ENCODE data around the gene SMIM38. TPM values are rescaled to one million over a fixed set of nuclear protein-coding genes. Genes with fewer than 3 reads are reported as not detected.
"Not testable (repeated sequence)": the region's sequence is repeated elsewhere in the genome, so short reads cannot be mapped to it uniquely, and the experiment has no call there.

SMIM38 gene
- total RNA-seq, 2 experiments from 2014 or later, result 0.18 TPM; not detected in 1

- H3K4me1 Mint-ChIP-seq (ENCODE audit: low read depth), result peaks cover 5% of the 10 kb centered on the region
- no peak overlapping the region for H3K27ac Mint-ChIP-seq
- no peaks in the 10 kb centered on the region for H3K27me3 Mint-ChIP-seq (ENCODE audit: low read depth)
- DNase-seq, result no peak
- ChIA-PET CTCF (no interaction called here), POLR2A (no interaction called here)
- no peaks in the 10 kb centered on the region for H3K36me3 Mint-ChIP-seq (ENCODE audit: low read depth)
- peaks cover 9% of the 10 kb centered on the region for H3K9me3 Mint-ChIP-seq (ENCODE audit: insufficient read depth)
- no peak for ATAC-seq
- no peak overlapping the region for H3K4me3 Mint-ChIP-seq
Observed at GRCh38 chr11:69134957-69135356, 20.8 kb upstream of the SMIM38 start.

GRCh38 chr11:69135420-69136363 is 20.0 kb upstream of the SMIM38 start:
- Mint-ChIP-seq H3K4me1 (ENCODE audit: low read depth) (peaks cover 3% of the 10 kb centered on the region), H3K27me3 (ENCODE audit: low read depth) (no peaks in the 10 kb centered on the region), H3K27ac (no peak overlapping the region), H3K36me3 (ENCODE audit: low read depth) (no peaks in the 10 kb centered on the region), H3K9me3 (ENCODE audit: insufficient read depth) (peaks cover 9% of the 10 kb centered on the region), H3K4me3 (no peak overlapping the region)
- ATAC-seq, result no peak
- no peak for DNase-seq
- POLR2A ChIA-PET, result no interaction called here
- CTCF ChIA-PET, result no interaction called here

GRCh38 chr11:69136471-69136870 is 19.3 kb upstream of the SMIM38 start:
- Mint-ChIP-seq H3K9me3 (ENCODE audit: insufficient read depth) (peaks cover 9% of the 10 kb centered on the region), H3K27me3 (ENCODE audit: low read depth) (no peaks in the 10 kb centered on the region), H3K4me1 (ENCODE audit: low read depth) (no peaks in the 10 kb centered on the region), H3K36me3 (ENCODE audit: low read depth) (no peaks in the 10 kb centered on the region), H3K27ac (no peak overlapping the region), H3K4me3 (no peak overlapping the region)
- ATAC-seq (no peak), DNase-seq (no peak)
- ChIA-PET POLR2A (no interaction called here), CTCF (no interaction called here)

- no peaks in the 10 kb centered on the region for H3K4me1 Mint-ChIP-seq (ENCODE audit: low read depth)
- ChIA-PET CTCF (no interaction called here), POLR2A (no interaction called here)
Observed at GRCh38 chr11:69137151-69137844, 18.4 kb upstream of the SMIM38 start.

GRCh38 chr11:69138265-69138664 is 17.5 kb upstream of the SMIM38 start:
- POLR2A ChIA-PET, result no interaction called here
- H3K4me3 Mint-ChIP-seq, result no peak overlapping the region

More at GRCh38 chr11:69137151-69137844, 18.4 kb upstream of the SMIM38 start:
- no peaks in the 10 kb centered on the region for H3K36me3 Mint-ChIP-seq (ENCODE audit: low read depth)
- H3K4me3 Mint-ChIP-seq, result no peak overlapping the region
- H3K27ac Mint-ChIP-seq, result no peak overlapping the region
- no peak for DNase-seq
- no peak for ATAC-seq
- H3K9me3 Mint-ChIP-seq (ENCODE audit: insufficient read depth), result peaks cover 9% of the 10 kb centered on the region
- no peaks in the 10 kb centered on the region for H3K27me3 Mint-ChIP-seq (ENCODE audit: low read depth)

GRCh38 chr11:69140161-69140560 is 15.6 kb upstream of the SMIM38 start:
- H3K27ac Mint-ChIP-seq; H3K9me3 Mint-ChIP-seq (ENCODE audit: insufficient read depth); H3K4me3 Mint-ChIP-seq; ATAC-seq; CTCF ChIA-PET; POLR2A ChIA-PET; DNase-seq; H3K36me3 Mint-ChIP-seq (ENCODE audit: low read depth); H3K4me1 Mint-ChIP-seq (ENCODE audit: low read depth); H3K27me3 Mint-ChIP-seq (ENCODE audit: low read depth): not testable (repeated sequence)

More at GRCh38 chr11:69138265-69138664, 17.5 kb upstream of the SMIM38 start:
- Mint-ChIP-seq H3K4me1 (ENCODE audit: low read depth) (no peaks in the 10 kb centered on the region), H3K9me3 (ENCODE audit: insufficient read depth) (peaks cover 5% of the 10 kb centered on the region), H3K27ac (no peak overlapping the region), H3K27me3 (ENCODE audit: low read depth) (no peaks in the 10 kb centered on the region), H3K36me3 (ENCODE audit: low read depth) (no peaks in the 10 kb centered on the region)
- CTCF ChIA-PET, result no interaction called here
- DNase-seq, result no peak
- no peak for ATAC-seq

- no peak overlapping the region for H3K4me3 Mint-ChIP-seq
- H3K9me3 Mint-ChIP-seq (ENCODE audit: insufficient read depth), result no peaks in the 10 kb centered on the region
- no peak for ATAC-seq
- no peak overlapping the region for H3K27ac Mint-ChIP-seq
- no peaks in the 10 kb centered on the region for H3K4me1 Mint-ChIP-seq (ENCODE audit: low read depth)
- ChIA-PET CTCF (no interaction called here), POLR2A (no interaction called here)
- H3K36me3 Mint-ChIP-seq (ENCODE audit: low read depth), result no peaks in the 10 kb centered on the region
- H3K27me3 Mint-ChIP-seq (ENCODE audit: low read depth), result no peaks in the 10 kb centered on the region
- DNase-seq, result no peak
Observed at GRCh38 chr11:69140635-69141034, 15.1 kb upstream of the SMIM38 start.

- H3K27ac Mint-ChIP-seq, result no peak overlapping the region
- no peaks in the 10 kb centered on the region for H3K4me1 Mint-ChIP-seq (ENCODE audit: low read depth)
- H3K4me3 Mint-ChIP-seq, result no peak overlapping the region
- H3K27me3 Mint-ChIP-seq (ENCODE audit: low read depth), result peaks cover 2% of the 10 kb centered on the region
- no peaks in the 10 kb centered on the region for H3K9me3 Mint-ChIP-seq (ENCODE audit: insufficient read depth)
- H3K36me3 Mint-ChIP-seq (ENCODE audit: low read depth), result no peaks in the 10 kb centered on the region
- ATAC-seq (no peak), DNase-seq (no peak)
- CTCF ChIA-PET, result no interaction called here
- POLR2A ChIA-PET, result no interaction called here
Observed at GRCh38 chr11:69141742-69142141, 14.0 kb upstream of the SMIM38 start.

- DNase-seq, result no peak
- Mint-ChIP-seq H3K27me3 (ENCODE audit: low read depth) (peaks cover 2% of the 10 kb centered on the region), H3K4me3 (no peak overlapping the region), H3K36me3 (ENCODE audit: low read depth) (no peaks in the 10 kb centered on the region), H3K9me3 (ENCODE audit: insufficient read depth) (no peaks in the 10 kb centered on the region), H3K4me1 (ENCODE audit: low read depth) (no peaks in the 10 kb centered on the region), H3K27ac (no peak overlapping the region)
- no peak for ATAC-seq
- ChIA-PET CTCF (no interaction called here), POLR2A (no interaction called here)
Observed at GRCh38 chr11:69142895-69143294, 12.8 kb upstream of the SMIM38 start.

GRCh38 chr11:69144316-69145049 is 11.3 kb upstream of the SMIM38 start:
- Mint-ChIP-seq H3K4me1 (ENCODE audit: low read depth) (peaks cover 5% of the 10 kb centered on the region), H3K36me3 (ENCODE audit: low read depth) (no peaks in the 10 kb centered on the region), H3K4me3 (no peak overlapping the region), H3K27ac (no peak overlapping the region), H3K9me3 (ENCODE audit: insufficient read depth) (peaks cover 4% of the 10 kb centered on the region), H3K27me3 (ENCODE audit: low read depth) (peaks cover 2% of the 10 kb centered on the region)
- POLR2A ChIA-PET, result no interaction called here
- ATAC-seq (no peak), DNase-seq (no peak)
- CTCF ChIA-PET, result no interaction called here

- CTCF ChIA-PET, result no interaction called here
- H3K27ac Mint-ChIP-seq, result no peak overlapping the region
- no peak for DNase-seq
- H3K4me3 Mint-ChIP-seq, result no peak overlapping the region
- H3K27me3 Mint-ChIP-seq (ENCODE audit: low read depth), result peaks cover 2% of the 10 kb centered on the region
- peaks cover 5% of the 10 kb centered on the region for H3K4me1 Mint-ChIP-seq (ENCODE audit: low read depth)
- H3K9me3 Mint-ChIP-seq (ENCODE audit: insufficient read depth), result peaks cover 4% of the 10 kb centered on the region
- no peaks in the 10 kb centered on the region for H3K36me3 Mint-ChIP-seq (ENCODE audit: low read depth)
- no peak for ATAC-seq
- POLR2A ChIA-PET, result no interaction called here
Observed at GRCh38 chr11:69145050-69145380, 10.7 kb upstream of the SMIM38 start.

- Mint-ChIP-seq H3K4me1 (ENCODE audit: low read depth) (peaks cover 5% of the 10 kb centered on the region), H3K27ac (no peak overlapping the region), H3K27me3 (ENCODE audit: low read depth) (peaks cover 2% of the 10 kb centered on the region), H3K9me3 (ENCODE audit: insufficient read depth) (peaks cover 4% of the 10 kb centered on the region), H3K4me3 (no peak overlapping the region), H3K36me3 (ENCODE audit: low read depth) (no peaks in the 10 kb centered on the region)
- ATAC-seq, result no peak
- POLR2A ChIA-PET, result no interaction called here
- CTCF ChIA-PET, result interaction anchor here (0.6 kb wide), 1 partner anchor 587 kb away, joined by 3 read pairs; no protein-coding TSS in a partner anchor
- DNase-seq, result no peak
Observed at GRCh38 chr11:69148377-69148762, 7.4 kb upstream of the SMIM38 start.
